Neural progenitor cell (in vitro differentiated cells): ENCODE results near the gene RAPGEF6. TPM values are rescaled to one million over a fixed set of nuclear protein-coding genes. Genes with fewer than 3 reads are reported as not detected.

ENCODE experiments used
- DNase-seq: peaks from one replicate; pipeline ENCODE4 v3.0.0-alpha.2; 2016; ENCODE audit warnings: low spot score
- H2AFZ ChIP-seq: fragments of 200-600 bp; sonication (generic); replicated peaks from 2 replicates; pipeline ENCODE4 v1.6.1; 2016; ENCODE audit warnings: antibody characterized with exemption
- H3F3A ChIP-seq: fragments of 200-600 bp; sonication (generic); 2 replicates; pipeline ENCODE4 v1.6.1; 2016; ENCODE audit warnings: antibody characterized with exemption, low read depth
- H3K27ac ChIP-seq: fragments of 200-600 bp; sonication (generic); 2 replicates; pipeline ENCODE4 v1.5.1; 2016; ENCODE audit warnings: mild to moderate bottlenecking
- H3K27me3 ChIP-seq: fragments of 200-600 bp; sonication (generic); 2 replicates; pipeline ENCODE4 v1.6.1; 2016; ENCODE audit warnings: mild to moderate bottlenecking, moderate library complexity
- H3K36me3 ChIP-seq: fragments of 200-600 bp; sonication (generic); 2 replicates; pipeline ENCODE4 v1.5.1; 2016
- H3K4me1 ChIP-seq: fragments of 200-600 bp; sonication (generic); 2 replicates; pipeline ENCODE4 v1.6.1; 2016; ENCODE audit warnings: mixed run types
- H3K4me2 ChIP-seq: fragments of 200-600 bp; sonication (generic); 2 replicates; pipeline ENCODE4 v1.6.1; 2016
- H3K4me3 ChIP-seq: fragments of 200-600 bp; sonication (generic); 2 replicates; pipeline ENCODE4 v1.5.1; 2016
- H3K79me2 ChIP-seq: fragments of 200-600 bp; sonication (generic); 2 replicates; pipeline ENCODE4 v1.6.1; 2016; ENCODE audit warnings: low read depth
- H3K9ac ChIP-seq: fragments of 200-600 bp; sonication (generic); 2 replicates; pipeline ENCODE4 v1.6.1; 2016
- H3K9me3 ChIP-seq: fragments of 200-600 bp; sonication (generic); 2 replicates; pipeline ENCODE4 v1.5.1; 2016; ENCODE audit warnings: low read depth
- H4K20me1 ChIP-seq: fragments of 200-600 bp; sonication (generic); 2 replicates; pipeline ENCODE4 v1.6.1; 2016; ENCODE audit warnings: low read depth
- H3K27ac Mint-ChIP-seq: 3 replicates; pipeline ENCODE4 v1.8.0; 2021; ENCODE audit warnings: mixed read lengths
- H3K27me3 Mint-ChIP-seq: 2 replicates; pipeline ENCODE4 v1.8.0; 2022; ENCODE audit warnings: low read depth, mild to moderate bottlenecking, inconsistent platforms, moderate library complexity, mixed read lengths; ENCODE audit not compliant: insufficient read depth
- H3K36me3 Mint-ChIP-seq: 3 replicates; pipeline ENCODE4 v1.8.0; 2021; ENCODE audit warnings: mixed read lengths
- H3K4me1 Mint-ChIP-seq: 3 replicates; pipeline ENCODE4 v1.8.0; 2021; ENCODE audit warnings: mixed read lengths
- H3K4me3 Mint-ChIP-seq: 3 replicates; pipeline ENCODE4 v1.8.0; 2021; ENCODE audit warnings: mild to moderate bottlenecking, moderate library complexity, mixed read lengths
- H3K9me3 Mint-ChIP-seq: 3 replicates; pipeline ENCODE4 v1.8.0; 2020; ENCODE audit warnings: mixed read lengths
- EZH2 ChIP-seq: fragments of 200-600 bp; sonication (generic); IDR thresholded peaks from 2 replicates; pipeline ENCODE4 v1.6.1; 2017; ENCODE audit warnings: antibody characterized with exemption, mild to moderate bottlenecking, moderate library complexity
- EZH2phosphoT487 ChIP-seq: fragments of 200-600 bp; sonication (generic); IDR thresholded peaks from 2 replicates; pipeline ENCODE4 v1.6.1; 2017; ENCODE audit warnings: antibody characterized with exemption
- total RNA-seq: library from RNA; depleted of rRNA; stranded (reverse); fragments of >200 nt; gene quantifications from 2 replicates; pipeline ENCODE4 v1.2.3, GENCODE V29; 2015; ENCODE audit warnings: low replicate concordance
- TF ChIP-seq, protein P1 (sequence below): fragments of 200-600 bp; sonication (generic); IDR thresholded peaks from 2 replicates; pipeline ENCODE4 v1.5.1; 2017; ENCODE audit warnings: antibody characterized with exemption, mild to moderate bottlenecking

The RAPGEF6 gene
- total RNA-seq, 1 donor from 2014 or later, result 18.1 TPM

DNA sequence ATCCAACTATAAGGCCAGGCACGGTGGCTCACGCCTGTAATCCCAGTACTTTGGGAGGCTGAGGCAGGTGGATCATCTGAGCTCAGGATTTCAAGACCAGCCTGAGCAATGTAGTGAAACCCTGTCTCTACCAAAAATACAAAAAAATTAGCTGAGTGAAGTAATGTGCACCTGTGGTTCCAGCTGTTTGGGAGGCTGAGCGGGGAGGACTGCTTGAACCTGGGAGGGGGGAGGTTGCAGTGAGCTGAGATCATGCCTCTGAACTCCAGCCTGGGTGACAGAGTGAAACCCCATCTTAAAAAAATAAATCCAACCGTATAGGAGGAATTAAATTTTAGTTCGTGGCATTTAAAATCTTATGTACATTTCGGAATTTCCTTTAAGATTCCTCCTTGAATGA lies 247.8 kb downstream of the RAPGEF6 start:
- no peak for TF ChIP-seq EZH2phosphoT487
- TF ChIP-seq, protein P1, sequence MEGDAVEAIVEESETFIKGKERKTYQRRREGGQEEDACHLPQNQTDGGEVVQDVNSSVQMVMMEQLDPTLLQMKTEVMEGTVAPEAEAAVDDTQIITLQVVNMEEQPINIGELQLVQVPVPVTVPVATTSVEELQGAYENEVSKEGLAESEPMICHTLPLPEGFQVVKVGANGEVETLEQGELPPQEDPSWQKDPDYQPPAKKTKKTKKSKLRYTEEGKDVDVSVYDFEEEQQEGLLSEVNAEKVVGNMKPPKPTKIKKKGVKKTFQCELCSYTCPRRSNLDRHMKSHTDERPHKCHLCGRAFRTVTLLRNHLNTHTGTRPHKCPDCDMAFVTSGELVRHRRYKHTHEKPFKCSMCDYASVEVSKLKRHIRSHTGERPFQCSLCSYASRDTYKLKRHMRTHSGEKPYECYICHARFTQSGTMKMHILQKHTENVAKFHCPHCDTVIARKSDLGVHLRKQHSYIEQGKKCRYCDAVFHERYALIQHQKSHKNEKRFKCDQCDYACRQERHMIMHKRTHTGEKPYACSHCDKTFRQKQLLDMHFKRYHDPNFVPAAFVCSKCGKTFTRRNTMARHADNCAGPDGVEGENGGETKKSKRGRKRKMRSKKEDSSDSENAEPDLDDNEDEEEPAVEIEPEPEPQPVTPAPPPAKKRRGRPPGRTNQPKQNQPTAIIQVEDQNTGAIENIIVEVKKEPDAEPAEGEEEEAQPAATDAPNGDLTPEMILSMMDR, result no peak
- TF ChIP-seq EZH2, result no peak
- Histone ChIP-seq H3K27me3 (no peaks in the 10 kb centered on the region), H3K27ac (no peak overlapping the region), H2AFZ (no peak overlapping the region), H3K4me3 (no peak overlapping the region), H3K79me2 (peaks cover 13% of the 10 kb centered on the region), H4K20me1 (no peaks in the 10 kb centered on the region), H3K4me1 (no peaks in the 10 kb centered on the region), H3K9ac (no peak overlapping the region), H3K36me3 (no peaks in the 10 kb centered on the region), H3K4me2 (no peak overlapping the region), H3F3A (no peaks in the 10 kb centered on the region), H3K9me3 (no peaks in the 10 kb centered on the region)
- no peak overlapping the region for H3K27ac Mint-ChIP-seq
- no peaks in the 10 kb centered on the region for H3K9me3 Mint-ChIP-seq
- no peak for DNase-seq
- H3K4me3 Mint-ChIP-seq, result no peak overlapping the region
- H3K36me3 Mint-ChIP-seq, result peaks cover 15% of the 10 kb centered on the region
- no peaks in the 10 kb centered on the region for H3K27me3 Mint-ChIP-seq
- H3K4me1 Mint-ChIP-seq, result peaks cover 15% of the 10 kb centered on the region

DNA sequence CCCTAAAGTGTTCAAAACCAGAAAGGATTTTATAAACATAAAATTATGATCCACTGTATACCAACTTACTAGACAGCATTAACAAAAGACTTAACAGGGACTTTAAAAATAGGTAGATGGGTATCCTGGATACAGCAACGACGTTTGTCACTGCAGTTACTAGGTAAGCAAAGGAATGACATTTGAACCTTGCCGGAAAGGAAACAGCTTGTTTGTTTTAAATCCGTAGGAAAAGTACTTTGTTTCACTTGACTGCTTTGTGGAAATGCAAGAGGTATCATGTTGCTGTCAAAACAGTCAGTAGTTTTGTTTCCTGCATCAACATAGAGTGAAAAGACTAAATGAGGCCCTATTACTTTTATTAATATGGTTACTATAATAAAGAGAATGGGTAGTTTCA lies 248.2 kb downstream of the RAPGEF6 start:
- H3K36me3 Mint-ChIP-seq, result peaks cover 13% of the 10 kb centered on the region
- H3K4me2 ChIP-seq, result no peak overlapping the region
- DNase-seq, result no peak
- no peaks in the 10 kb centered on the region for H3K9me3 Mint-ChIP-seq
- H3K9ac ChIP-seq, result no peak overlapping the region
- no peak overlapping the region for H2AFZ ChIP-seq
- H3K79me2 ChIP-seq, result peaks cover 13% of the 10 kb centered on the region
- H3K4me1 ChIP-seq, result no peaks in the 10 kb centered on the region
- H3K27ac ChIP-seq, result no peak overlapping the region
- peaks cover 18% of the 10 kb centered on the region for H3K4me1 Mint-ChIP-seq
- TF ChIP-seq, protein P1, result no peak
- no peaks in the 10 kb centered on the region for H3K36me3 ChIP-seq
- peaks cover under 1% of the 10 kb centered on the region for H3F3A ChIP-seq
- no peak overlapping the region for H3K4me3 ChIP-seq
- H3K27me3 Mint-ChIP-seq, result no peaks in the 10 kb centered on the region
- no peaks in the 10 kb centered on the region for H3K9me3 ChIP-seq
- no peak overlapping the region for H3K4me3 Mint-ChIP-seq
- no peaks in the 10 kb centered on the region for H4K20me1 ChIP-seq
- H3K27me3 ChIP-seq, result no peaks in the 10 kb centered on the region
- no peak overlapping the region for H3K27ac Mint-ChIP-seq

DNA sequence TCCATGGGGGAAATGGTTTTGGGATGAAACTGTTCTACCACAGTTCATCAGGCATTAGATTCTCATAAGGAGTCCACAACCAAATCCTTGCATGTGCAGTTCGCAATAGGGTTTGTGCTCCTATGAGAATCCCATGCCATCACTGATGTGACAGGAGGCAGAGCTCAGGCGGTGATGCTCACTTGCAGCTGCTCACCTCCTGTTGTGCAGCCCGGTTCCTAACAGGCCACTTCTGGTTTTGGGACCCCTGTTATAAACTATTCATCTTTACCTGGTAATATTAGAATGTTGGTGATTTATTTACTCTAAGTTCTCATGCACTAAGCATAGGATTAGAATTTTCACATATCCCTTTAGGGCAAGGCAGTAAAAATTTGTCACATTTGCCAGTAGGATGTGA lies 248.9 kb downstream of the RAPGEF6 start:
- Mint-ChIP-seq H3K36me3 (peaks cover 14% of the 10 kb centered on the region), H3K4me3 (no peak overlapping the region), H3K27ac (no peak overlapping the region), H3K4me1 (peaks cover 18% of the 10 kb centered on the region), H3K9me3 (no peaks in the 10 kb centered on the region), H3K27me3 (no peaks in the 10 kb centered on the region)
- H3K79me2 ChIP-seq, result peaks cover 13% of the 10 kb centered on the region
- no peaks in the 10 kb centered on the region for H3K4me1 ChIP-seq
- no peaks in the 10 kb centered on the region for H3K36me3 ChIP-seq
- H3K4me2 ChIP-seq, result no peak overlapping the region
- TF ChIP-seq EZH2 (no peak), EZH2phosphoT487 (no peak)
- TF ChIP-seq, protein P1, result no peak
- H3K27ac ChIP-seq, result no peak overlapping the region
- no peak overlapping the region for H3K4me3 ChIP-seq
- H2AFZ ChIP-seq, result no peak overlapping the region
- H4K20me1 ChIP-seq, result no peaks in the 10 kb centered on the region
- H3F3A ChIP-seq, result peaks cover 3% of the 10 kb centered on the region
- no peaks in the 10 kb centered on the region for H3K27me3 ChIP-seq
- DNase-seq, result no peak
- H3K9ac ChIP-seq, result no peak overlapping the region
- no peaks in the 10 kb centered on the region for H3K9me3 ChIP-seq
